HG02981 (cell line): ENCODE measurements around the gene TNS4.

Source experiments
- ATAC-seq: cut with Tn5 transposase; IDR thresholded peaks from one replicate; pipeline ENCODE4 v1.9.1; 2021; ENCODE audit warnings: mild to moderate bottlenecking, moderate library complexity; ENCODE audit not compliant: unreplicated experiment

TNS4 gene

GRCh38 chr17:40536295-40537171 is 35.1 kb upstream of the TNS4 start:
- no peak for ATAC-seq

- ATAC-seq = no peak
Measured at GRCh38 chr17:40535924-40536294, 34.5 kb upstream of the TNS4 start.

GRCh38 chr17:40535438-40535837 is 34.0 kb upstream of the TNS4 start:
- ATAC-seq = no peak

DNA sequence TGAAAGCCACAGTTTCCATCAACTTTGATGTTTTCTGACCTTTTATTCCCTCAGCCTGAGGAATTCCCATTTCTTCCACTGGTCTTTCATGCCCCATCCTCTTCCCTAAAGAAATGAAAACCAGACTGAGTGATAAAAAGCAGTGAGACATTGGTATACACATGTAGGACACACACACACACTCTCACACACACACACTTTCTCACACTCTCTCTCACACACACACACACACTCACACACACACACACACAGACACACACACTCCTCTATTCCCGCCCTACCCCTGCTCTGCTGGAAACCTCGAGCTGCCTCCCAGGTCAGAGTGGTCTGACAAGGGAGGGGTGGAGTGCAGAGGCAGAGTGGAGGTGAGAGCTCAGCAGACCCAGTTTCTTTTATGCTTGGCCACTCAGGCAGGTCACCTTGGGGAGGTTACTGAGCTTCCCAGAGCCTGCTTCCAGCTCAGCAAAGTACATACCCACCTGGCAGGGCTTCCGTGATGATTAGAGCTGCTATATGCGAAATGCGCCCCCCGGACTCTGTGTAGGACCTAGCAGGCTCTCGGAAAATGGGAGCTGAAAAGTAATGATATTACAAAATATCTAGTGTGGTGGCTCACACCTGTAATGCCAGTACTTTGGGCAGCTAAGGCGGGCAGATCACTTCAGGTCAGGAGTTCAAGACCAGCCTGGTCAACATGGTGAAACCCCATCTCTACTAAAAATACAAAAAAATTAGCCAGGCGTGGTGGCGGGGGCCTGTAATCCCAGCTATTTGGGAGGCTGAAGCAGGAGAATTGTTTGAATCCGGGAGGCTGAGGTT is 33.2 kb upstream of the TNS4 start:
- ATAC-seq = no peak

GRCh38 chr17:40533896-40534295 is 32.5 kb upstream of the TNS4 start:
- no peak for ATAC-seq

GRCh38 chr17:40532520-40533253 is 31.3 kb upstream of the TNS4 start:
- ATAC-seq = no peak

GRCh38 chr17:40531051-40531991 is 29.9 kb upstream of the TNS4 start:
- ATAC-seq = no peak

DNA sequence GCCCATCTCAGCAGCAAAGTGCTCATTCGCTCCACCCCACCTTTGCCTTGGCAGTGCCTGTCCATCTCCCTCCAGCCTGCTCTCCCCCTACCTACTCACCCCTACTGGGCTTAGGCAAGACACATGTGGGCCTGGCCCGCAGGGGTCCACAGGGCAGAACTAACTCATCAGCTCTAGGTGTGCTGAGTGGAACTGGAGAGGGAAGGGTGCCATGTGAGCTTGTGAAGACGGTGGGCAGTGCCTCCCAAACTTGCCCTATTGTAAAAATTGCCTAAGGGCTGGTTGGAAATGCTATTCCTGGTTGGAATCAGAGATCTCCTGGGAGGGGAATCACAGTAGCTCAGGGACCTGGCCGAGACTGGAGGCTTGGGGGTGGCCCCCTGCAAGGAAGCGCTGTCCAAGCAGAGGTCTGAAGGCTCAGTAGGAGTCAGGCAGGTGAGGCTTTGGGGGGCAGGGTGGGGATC is 29.1 kb upstream of the TNS4 start:
- ATAC-seq = no peak

DNA sequence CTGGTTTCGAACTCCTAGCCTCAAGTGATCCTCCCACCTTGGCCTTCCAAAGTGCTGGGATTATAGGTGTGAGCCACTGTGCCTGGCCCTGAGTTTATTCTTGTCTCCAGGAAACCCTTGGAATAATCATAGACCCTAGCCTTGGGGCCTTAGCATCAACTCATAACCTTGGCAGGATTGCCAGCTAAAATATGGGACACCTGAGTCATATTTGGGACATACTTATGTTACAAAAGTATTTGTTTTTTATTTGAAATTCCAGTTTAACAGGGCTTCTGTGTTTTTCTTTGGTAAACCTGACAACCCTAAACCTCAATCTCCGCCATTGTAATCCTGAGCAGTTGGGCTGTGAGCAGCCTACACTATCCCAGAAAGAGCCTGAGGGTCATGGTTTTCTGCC is 28.6 kb upstream of the TNS4 start:
- no peak for ATAC-seq

DNA sequence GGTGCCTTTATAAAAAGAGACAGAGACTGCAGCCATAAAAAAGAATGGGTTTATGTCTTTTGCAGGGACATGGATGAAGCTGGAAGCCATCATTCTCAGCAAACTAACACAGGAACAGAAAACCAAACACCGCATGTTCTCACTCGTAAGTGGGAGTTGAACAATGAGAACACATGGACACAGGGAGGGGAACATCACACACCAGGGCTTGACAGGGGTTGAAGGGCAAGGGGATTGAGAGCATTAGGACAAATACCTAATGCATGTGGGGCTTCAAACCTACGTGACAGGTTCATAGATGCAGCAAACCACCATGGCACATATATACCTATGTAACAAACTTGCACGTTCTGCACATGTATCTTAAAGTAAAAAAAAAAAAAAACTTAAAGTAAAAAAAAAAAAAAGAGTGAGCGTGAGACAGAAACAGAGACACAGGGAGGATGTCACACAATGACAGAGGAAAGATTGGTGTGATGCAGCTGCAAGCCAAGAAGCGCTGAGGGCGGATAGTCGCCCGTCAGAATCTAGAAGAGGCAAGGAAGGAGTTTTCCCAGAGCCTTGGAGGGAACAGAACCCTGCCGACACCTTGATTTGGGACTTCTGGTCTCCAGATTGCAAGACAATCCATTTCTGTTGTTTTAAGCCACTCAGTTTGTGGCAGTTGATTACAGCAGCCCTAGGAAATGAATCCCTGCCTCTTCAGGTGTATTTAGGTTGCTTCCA is 27.4 kb upstream of the TNS4 start:
- no peak for ATAC-seq

GRCh38 chr17:40526668-40527067 is 25.2 kb upstream of the TNS4 start:
- no peak for ATAC-seq

- no peak for ATAC-seq
Measured at GRCh38 chr17:40525294-40525693, 23.9 kb upstream of the TNS4 start.

- ATAC-seq = no peak
Measured at GRCh38 chr17:40524243-40524965, 23.0 kb upstream of the TNS4 start.

- no peak for ATAC-seq
Measured at GRCh38 chr17:40522961-40523310, 21.5 kb upstream of the TNS4 start.

- ATAC-seq = no peak
Measured at GRCh38 chr17:40522250-40522960, 21.0 kb upstream of the TNS4 start.

DNA sequence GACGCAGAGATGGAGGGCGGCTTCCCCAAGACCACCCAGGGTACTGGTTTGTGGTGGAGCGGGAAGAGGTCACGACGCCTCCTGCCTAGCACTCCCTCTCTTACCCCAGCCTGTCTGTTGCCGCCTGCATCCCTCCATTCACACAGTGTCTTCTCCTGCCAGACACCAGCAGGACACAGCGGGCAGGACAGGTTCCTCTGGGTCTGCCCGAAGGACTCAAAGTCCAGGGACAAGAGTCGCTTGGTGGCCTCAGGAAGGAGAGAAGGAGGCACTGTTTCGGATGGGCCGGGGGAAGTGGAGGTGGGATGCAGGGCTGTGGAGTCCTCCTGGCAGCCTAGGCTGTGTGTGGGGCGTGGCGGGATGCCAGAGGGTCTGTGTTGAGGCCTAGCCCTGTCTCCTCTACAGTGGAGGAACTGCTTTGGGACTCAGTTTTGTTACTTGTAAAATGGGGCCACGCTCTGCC is 19.6 kb upstream of the TNS4 start:
- ATAC-seq = no peak

DNA sequence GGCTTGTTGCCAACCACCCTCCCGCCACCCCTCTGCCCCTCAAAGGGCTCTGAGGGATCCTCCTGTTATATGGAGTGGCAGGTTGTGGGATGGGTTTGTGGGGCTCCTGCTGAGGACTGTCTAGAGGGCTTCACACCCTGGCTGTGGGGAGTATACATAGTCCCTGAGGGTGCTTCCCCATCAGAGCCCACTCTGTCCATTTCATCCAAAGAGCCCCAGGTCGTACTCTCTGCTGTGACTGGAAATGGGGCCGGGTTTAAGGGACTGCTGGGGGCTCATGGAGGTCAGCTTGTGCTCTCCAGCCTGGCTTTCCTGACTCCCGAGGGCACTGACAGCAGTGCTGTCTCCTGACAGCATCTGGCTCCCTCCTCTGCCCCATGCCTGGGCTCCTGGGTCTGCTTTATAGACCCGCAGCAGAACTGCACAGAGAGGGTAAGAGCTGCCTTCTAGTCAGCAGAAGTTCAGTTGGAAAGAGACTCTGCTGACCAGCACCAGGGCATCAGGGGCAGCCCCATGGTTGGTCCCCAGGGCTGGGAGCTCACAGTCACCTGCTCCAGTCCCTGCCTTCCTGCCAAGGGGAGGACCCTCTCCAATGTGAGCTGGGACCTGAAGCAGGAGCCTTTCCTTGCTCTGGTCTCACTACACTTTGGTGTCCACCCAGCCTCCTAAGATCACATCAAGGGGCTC is 17.8 kb upstream of the TNS4 start:
- ATAC-seq = no peak
